Gastroesophageal sphincter (tissue), 4 donors: ENCODE data around the gene SS18. TPM values are rescaled to one million over a fixed set of nuclear protein-coding genes. Genes with fewer than 3 reads are reported as not detected.

ENCODE experiments used
- ATAC-seq: fragments of 150-250 bp; one replicate; pipeline ENCODE4 v1.9.1; 2016; ENCODE audit warnings: mild to moderate bottlenecking, moderate library complexity
- H3K27ac ChIP-seq, 4 donors: fragments of 200-600 bp; sonication (generic) in 3 of 4; 1 replicate in 3 of 4; 2 replicates in 1 of 4; pipeline ENCODE4 v1.5.1; 2016 to 2019
- H3K27me3 ChIP-seq: fragments of 200-600 bp; sonication (generic); one replicate; pipeline ENCODE4 v1.5.1; 2019
- H3K36me3 ChIP-seq, 2 donors: fragments of 200-600 bp; sonication (generic); one replicate each; pipeline ENCODE4 v1.5.1; 2019; ENCODE audit warnings: control low read depth in 1 of 2
- H3K4me1 ChIP-seq, 3 donors: fragments of 200-600 bp; sonication (generic); 1 replicate in 2 of 3; 2 replicates in 1 of 3; pipeline ENCODE4 v1.5.1; 2016 to 2019; ENCODE audit warnings: control low read depth in 2 of 3
- H3K4me3 ChIP-seq, 2 donors: fragments of 200-600 bp; sonication (generic); one replicate each; pipeline ENCODE4 v1.5.1; 2019; ENCODE audit warnings: mild to moderate bottlenecking in 1 of 2, moderate library complexity in 1 of 2
- H3K9me3 ChIP-seq, 3 donors: fragments of 200-600 bp; sonication (generic); one replicate each; pipeline ENCODE4 v1.5.1; 2017 to 2019; ENCODE audit warnings: control low read depth in 2 of 3
- EP300 ChIP-seq: sonication (generic); formaldehyde crosslinking; IDR thresholded peaks from one replicate; pipeline ENCODE4 v1.6.1; 2017; ENCODE audit warnings: antibody characterized with exemption, mild to moderate bottlenecking
- POLR2A ChIP-seq, 2 donors: fragments of 450-650 bp; IDR thresholded peaks; one replicate each; pipeline ENCODE4 v1.6.1; 2017; ENCODE audit warnings: antibody characterized with exemption in 2 of 2, mild to moderate bottlenecking in 2 of 2, moderate library complexity in 1 of 2
- POLR2AphosphoS5 ChIP-seq: sonication (generic); formaldehyde crosslinking; IDR thresholded peaks from one replicate; pipeline ENCODE4 v1.6.1; 2017; ENCODE audit warnings: antibody characterized with exemption
- WGBS, 2 donors: methylation state at CpG; one replicate each; pipeline ENCODE4 v1.1.5; 2018; ENCODE audit warnings: low coverage in 1 of 2; 5-methylcytosine and 5-hydroxymethylcytosine counted together
- total RNA-seq, 4 donors: library from RNA; depleted of rRNA; stranded (reverse); fragments of >200 nt; gene quantifications; one replicate each; pipeline ENCODE4 v1.1.0, GENCODE V29; 2016
- TF ChIP-seq, protein P1 (sequence below), 4 experiments: fragments of 200-600 bp in 2 of 4; fragments of 450-650 bp in 2 of 4; sonication (generic) in 1 of 4; IDR thresholded peaks; one replicate each; pipeline ENCODE4 v1.5.1; 2017 to 2019; ENCODE audit warnings: antibody characterized with exemption in 4 of 4, mild to moderate bottlenecking in 2 of 4, moderate library complexity in 2 of 4

The SS18 gene
- total RNA-seq, 4 donors from 2014 or later = 78.8 to 126 (median 95.3) TPM

DNA sequence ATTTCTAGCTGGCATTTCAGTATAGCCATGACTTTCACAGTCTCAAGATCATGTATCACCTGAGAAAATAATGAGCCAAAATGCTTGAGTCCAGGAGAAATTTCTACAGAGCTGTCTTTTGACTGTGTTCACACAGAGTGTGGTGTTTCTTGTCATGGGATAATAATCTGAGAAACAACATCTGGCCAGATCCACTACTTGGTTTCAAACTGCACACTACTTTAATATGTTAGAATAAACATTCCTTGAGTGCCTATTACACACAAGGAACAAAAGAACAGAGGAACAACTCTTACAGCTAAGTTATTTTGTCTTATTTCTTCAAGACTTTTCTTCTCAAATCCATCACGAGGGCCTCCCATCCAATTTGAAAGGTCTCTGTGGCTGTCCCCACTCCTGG lies 108.3 kb downstream of the SS18 start:
- no peak for TF ChIP-seq POLR2A (IDR thresholded peaks at IDR 0.05)
- no peak for TF ChIP-seq POLR2AphosphoS5
- TF ChIP-seq, protein P1, sequence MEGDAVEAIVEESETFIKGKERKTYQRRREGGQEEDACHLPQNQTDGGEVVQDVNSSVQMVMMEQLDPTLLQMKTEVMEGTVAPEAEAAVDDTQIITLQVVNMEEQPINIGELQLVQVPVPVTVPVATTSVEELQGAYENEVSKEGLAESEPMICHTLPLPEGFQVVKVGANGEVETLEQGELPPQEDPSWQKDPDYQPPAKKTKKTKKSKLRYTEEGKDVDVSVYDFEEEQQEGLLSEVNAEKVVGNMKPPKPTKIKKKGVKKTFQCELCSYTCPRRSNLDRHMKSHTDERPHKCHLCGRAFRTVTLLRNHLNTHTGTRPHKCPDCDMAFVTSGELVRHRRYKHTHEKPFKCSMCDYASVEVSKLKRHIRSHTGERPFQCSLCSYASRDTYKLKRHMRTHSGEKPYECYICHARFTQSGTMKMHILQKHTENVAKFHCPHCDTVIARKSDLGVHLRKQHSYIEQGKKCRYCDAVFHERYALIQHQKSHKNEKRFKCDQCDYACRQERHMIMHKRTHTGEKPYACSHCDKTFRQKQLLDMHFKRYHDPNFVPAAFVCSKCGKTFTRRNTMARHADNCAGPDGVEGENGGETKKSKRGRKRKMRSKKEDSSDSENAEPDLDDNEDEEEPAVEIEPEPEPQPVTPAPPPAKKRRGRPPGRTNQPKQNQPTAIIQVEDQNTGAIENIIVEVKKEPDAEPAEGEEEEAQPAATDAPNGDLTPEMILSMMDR (IDR thresholded peaks at IDR 0.05) = no peak
- no peak for TF ChIP-seq EP300
- ATAC-seq = no peak
- 27 to 38% methylated on average over 1 of the region's 1 CpG for WGBS, 2 donors
- H3K27me3 ChIP-seq = no peaks in the 10 kb centered on the region
- no peaks in the 10 kb centered on the region for H3K9me3 ChIP-seq
- no peak overlapping the region for H3K27ac ChIP-seq
- no peak overlapping the region for H3K4me3 ChIP-seq
- H3K4me1 ChIP-seq = no peaks in the 10 kb centered on the region
- no peaks in the 10 kb centered on the region for H3K36me3 ChIP-seq

DNA sequence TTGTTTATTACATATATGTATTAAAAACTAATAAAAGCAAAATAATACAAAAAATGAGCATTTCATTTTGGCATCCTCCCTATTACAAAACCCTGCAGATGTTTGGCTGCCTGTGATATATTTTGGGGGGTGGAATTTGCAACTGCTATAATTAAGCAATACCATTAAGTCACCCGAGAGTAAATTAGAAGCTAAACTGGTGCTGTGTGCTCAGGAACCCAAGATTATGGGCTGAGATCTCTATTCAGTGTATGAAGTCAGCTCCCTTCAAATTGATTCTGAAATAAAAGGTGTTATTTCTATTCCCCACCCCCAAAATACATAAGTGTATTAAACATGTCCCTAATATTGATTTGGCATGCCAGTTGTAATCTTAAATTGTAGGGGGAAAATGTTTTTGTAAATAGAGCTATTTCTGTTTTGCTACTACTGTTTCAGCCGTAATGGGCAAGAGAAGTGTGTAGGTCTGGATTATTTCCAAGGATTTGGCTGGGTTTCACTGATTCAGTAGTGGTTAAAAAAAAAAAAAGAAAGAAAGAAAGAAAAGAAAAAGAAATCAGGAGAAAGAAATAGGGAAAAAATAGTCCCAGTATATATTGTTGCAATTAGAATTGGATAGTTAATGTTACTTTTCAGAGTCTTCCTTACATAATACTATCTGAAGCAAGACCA lies 110.9 kb downstream of the SS18 start:
- Histone ChIP-seq H3K36me3 (no peaks in the 10 kb centered on the region), H3K27me3 (no peaks in the 10 kb centered on the region), H3K4me3 (no peak overlapping the region), H3K9me3 (no peaks in the 10 kb centered on the region), H3K4me1 (no peaks in the 10 kb centered on the region), H3K27ac (no peak overlapping the region)
- WGBS, 2 donors = 35% methylated on average over 2 of the region's 2 CpGs
- ATAC-seq = no peak
- TF ChIP-seq POLR2AphosphoS5 (no peak), EP300 (no peak)
- TF ChIP-seq, protein P1 (IDR thresholded peaks at IDR 0.05) = no peak

DNA sequence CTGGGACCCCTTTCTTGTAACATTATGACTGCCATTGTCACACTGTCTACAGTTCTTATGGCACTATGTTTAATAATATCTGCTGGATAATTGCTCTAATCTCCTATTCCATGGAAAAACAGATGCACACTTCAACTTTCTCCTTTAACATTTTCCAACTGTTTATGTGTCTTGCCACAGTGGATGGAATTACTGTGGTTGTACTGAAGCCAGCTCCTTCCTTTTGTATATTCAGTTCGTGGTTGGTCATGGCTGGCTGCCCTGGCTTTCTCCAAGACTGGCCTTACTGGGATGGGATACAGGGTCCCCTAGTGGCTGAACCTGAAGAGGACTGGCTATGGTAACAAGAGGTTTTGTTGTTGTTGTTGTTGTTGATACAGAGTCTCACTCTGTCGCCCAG lies 113.9 kb downstream of the SS18 start:
- Histone ChIP-seq H3K4me1 (no peaks in the 10 kb centered on the region), H3K27ac (no peak overlapping the region), H3K9me3 (no peaks in the 10 kb centered on the region), H3K4me3 (no peak overlapping the region), H3K36me3 (no peaks in the 10 kb centered on the region), H3K27me3 (no peaks in the 10 kb centered on the region)
- WGBS, 2 donors = 71% methylated on average over 2 of the region's 2 CpGs; no CpG with 5 or more reads in 1 of the 2 donors
- ATAC-seq = no peak
- TF ChIP-seq POLR2A (IDR thresholded peaks at IDR 0.05) (no peak), POLR2AphosphoS5 (no peak), EP300 (no peak)
- TF ChIP-seq, protein P1 (IDR thresholded peaks at IDR 0.05) = no peak

DNA sequence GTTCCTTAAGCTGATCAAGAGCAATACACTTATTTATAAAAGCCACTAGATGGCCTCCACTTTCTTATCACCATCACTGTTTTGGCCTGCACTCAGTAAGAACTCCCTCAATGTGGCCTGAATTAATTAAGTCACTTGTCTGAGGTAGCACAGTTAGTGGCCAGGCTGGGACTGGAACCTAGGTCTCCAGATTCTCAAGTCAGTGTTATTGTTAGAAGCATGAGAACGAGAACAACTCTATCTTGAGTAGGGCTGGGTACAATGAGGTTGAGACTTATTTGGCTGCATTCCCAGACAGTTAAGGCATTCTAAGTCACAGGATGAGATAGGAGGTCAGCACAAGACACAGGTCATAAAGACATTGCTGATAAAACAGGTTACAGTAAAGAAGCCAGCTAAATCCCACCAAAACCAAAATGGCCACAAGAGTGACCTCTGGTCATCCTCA lies 115.8 kb downstream of the SS18 start:
- ATAC-seq = no peak
- Histone ChIP-seq H3K27me3 (no peaks in the 10 kb centered on the region), H3K4me1 (no peaks in the 10 kb centered on the region), H3K27ac (no peak overlapping the region), H3K36me3 (no peaks in the 10 kb centered on the region), H3K9me3 (no peaks in the 10 kb centered on the region), H3K4me3 (no peak overlapping the region)
- TF ChIP-seq POLR2AphosphoS5 = no peak
- no peak for TF ChIP-seq EP300
- TF ChIP-seq, protein P1 (IDR thresholded peaks at IDR 0.05) = no peak
- no peak for TF ChIP-seq POLR2A (IDR thresholded peaks at IDR 0.05)
- 20 to 73% methylated on average over 1 of the region's 1 CpG for WGBS, 2 donors

Other genes with a start within 250 kb of the SS18 start
- not detected for gene PSMA8, start 43.3 kb upstream of the SS18 start, total RNA-seq
- gene TAF4B, start 135.8 kb upstream of the SS18 start, total RNA-seq = 10 to 100 TPM in 1 of 4 donors, 1 to 10 TPM in 3; 6.1 to 11.8 (median 7.6) TPM